Myocyte (in vitro differentiated cells): ENCODE measurements around the gene AGRP. TPM values are rescaled to one million over a fixed set of nuclear protein-coding genes. Genes with fewer than 3 reads are reported as not detected.
"Not testable (repeated sequence)": the region's sequence is repeated elsewhere in the genome, so short reads cannot be mapped to it uniquely, and the experiment has no call there.

Experiments used
- DNase-seq: peaks from one replicate; pipeline ENCODE4 v3.0.0-alpha.2; 2012; ENCODE audit warnings: low read depth
- polyA plus RNA-seq: library from polyadenylated mRNA; unstranded; fragments of >200 nt; gene quantifications from one replicate; pipeline ENCODE4 v1.2.1, GENCODE V29; 2012; ENCODE audit warnings: missing spikeins
- total RNA-seq: library from RNA; depleted of rRNA; stranded (reverse); fragments of >200 nt; gene quantifications from 2 replicates; pipeline ENCODE4 v1.2.3, GENCODE V29; 2014

The AGRP gene
- not detected in 2 replicates for total RNA-seq
- polyA plus RNA-seq: 0.14 TPM

- no peak for DNase-seq
Measured at GRCh38 chr16:67483150-67483549, at the start of gene AGRP. Gene AGRP (minus strand): TSS chr16:67483547. CDS start chr16:67483398, 149 bp downstream.

GRCh38 chr16:67531247-67531646 is 47.9 kb upstream of the AGRP start:
- DNase-seq: no peak

- peak; percentile 86 for DNase-seq
Measured at GRCh38 chr16:67530013-67530939, 46.9 kb upstream of the AGRP start.

- peak; percentile 49 for DNase-seq
Measured at GRCh38 chr16:67529582-67530012, 46.2 kb upstream of the AGRP start.

GRCh38 chr16:67528870-67529581 is 45.7 kb upstream of the AGRP start:
- DNase-seq: peak; percentile 47

GRCh38 chr16:67528222-67528869 is 45.0 kb upstream of the AGRP start, which contains the start of gene RIPOR1:
Gene RIPOR1 (plus strand): TSS chr16:67528829. CDS start chr16:67538447, 9,618 bp downstream.
- DNase-seq: peak; percentile 65

- DNase-seq: no peak
Measured at GRCh38 chr16:67526149-67526791, 42.9 kb upstream of the AGRP start.

GRCh38 chr16:67525176-67525860 is 42.0 kb upstream of the AGRP start:
- DNase-seq: peak; percentile 65

- DNase-seq: peak; percentile 98
Measured at GRCh38 chr16:67521095-67521804, 37.9 kb upstream of the AGRP start.

GRCh38 chr16:67519242-67519641 is 35.9 kb upstream of the AGRP start:
- DNase-seq: no peak

- DNase-seq: no peak
Measured at GRCh38 chr16:67518676-67519075, 35.3 kb upstream of the AGRP start.

GRCh38 chr16:67517661-67518423 is 34.5 kb upstream of the AGRP start:
- no peak for DNase-seq

- no peak for DNase-seq
Measured at GRCh38 chr16:67517155-67517445, 33.8 kb upstream of the AGRP start.

- DNase-seq: peak; percentile 48
Measured at GRCh38 chr16:67516296-67517154, 33.2 kb upstream of the AGRP start.

GRCh38 chr16:67514382-67514828 is 31.1 kb upstream of the AGRP start:
- DNase-seq: peak; percentile 84

GRCh38 chr16:67513892-67514291 is 30.5 kb upstream of the AGRP start:
- DNase-seq: not testable (repeated sequence)

- DNase-seq: no peak
Measured at GRCh38 chr16:67509016-67509415, 25.7 kb upstream of the AGRP start.

GRCh38 chr16:67506468-67506867 is 23.1 kb upstream of the AGRP start:
- DNase-seq: no peak
